Measurements from ENCODE around the gene DNAJC8.
A peak's percentile ranks its signal among the peaks of the same experiment; 100 is the strongest.

The DNAJC8 gene

GRCh38 chr1:28232558-28233263 is at the start of gene DNAJC8:
TSS of gene DNAJC8 (minus strand) at chr1:28233029. CDS start at chr1:28232998, 31 bp downstream.
- DNase-seq: peak; percentile 95

GRCh38 chr1:28281608-28282425 is 49.0 kb upstream of the DNAJC8 start:
- DNase-seq: no peak

DNA sequence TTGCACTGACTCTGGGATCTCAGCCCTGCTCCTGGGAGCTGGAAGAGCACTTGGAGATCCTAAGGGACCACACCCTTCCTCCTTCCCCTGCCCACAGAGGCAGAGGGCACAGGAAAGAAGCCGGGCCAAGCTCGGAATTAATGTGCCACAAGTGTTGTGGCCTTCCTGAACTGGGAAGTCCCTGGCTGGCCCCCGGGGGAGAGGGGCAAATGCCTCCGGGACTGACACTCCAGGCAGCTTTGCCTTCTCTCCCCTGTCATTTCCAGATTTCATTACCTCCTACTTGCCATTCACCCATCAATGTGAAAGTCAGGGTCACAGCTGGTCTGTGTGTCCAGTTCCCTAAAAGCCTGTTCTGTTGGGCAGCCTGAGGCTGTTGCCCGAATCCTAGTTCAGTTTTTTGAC is 48.1 kb upstream of the DNAJC8 start:
- DNase-seq: no peak

DNA sequence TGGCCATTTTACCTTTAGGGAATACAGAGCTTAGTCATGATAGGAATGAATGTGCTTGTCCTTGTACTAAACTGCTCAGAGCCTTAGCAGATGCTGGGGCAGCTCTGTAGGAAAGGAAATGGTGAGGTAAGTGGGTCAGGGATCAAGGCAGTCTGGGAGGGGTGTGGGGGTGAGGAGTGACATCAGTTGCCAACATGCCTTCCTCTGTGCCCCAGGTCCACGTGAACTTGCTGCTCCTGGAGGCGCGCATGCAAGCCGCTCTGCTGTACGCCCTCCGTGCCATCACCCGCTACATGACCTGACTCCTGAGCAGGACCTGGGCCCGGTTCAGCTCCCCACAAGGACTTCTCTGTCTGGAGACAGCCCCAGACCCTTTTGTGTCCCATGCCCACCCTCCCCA is 47.7 kb upstream of the DNAJC8 start:
- DNase-seq: no peak

- no peak for DNase-seq
Observed at GRCh38 chr1:28279721-28280120, 46.9 kb upstream of the DNAJC8 start.

DNA sequence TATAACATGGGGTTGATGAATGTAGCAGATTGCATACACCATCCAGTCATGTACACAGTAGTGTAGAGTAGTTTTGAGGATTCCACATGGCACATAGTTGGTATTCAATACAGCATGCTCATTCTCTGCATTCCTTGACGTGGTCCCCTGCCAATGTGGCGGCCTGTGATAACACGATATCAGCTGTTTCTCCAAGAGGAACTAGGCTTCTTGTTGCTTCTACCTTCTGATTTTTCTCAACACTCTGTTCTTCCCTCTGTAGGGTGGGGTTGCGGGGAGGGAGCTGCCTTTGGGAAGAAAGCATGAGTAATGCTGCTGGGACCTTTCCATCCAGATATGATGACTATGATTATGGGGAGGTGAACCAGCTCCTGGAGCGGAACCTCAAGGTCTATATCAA is 45.9 kb upstream of the DNAJC8 start:
- no peak for DNase-seq

GRCh38 chr1:28273216-28273860 is 40.5 kb upstream of the DNAJC8 start:
- DNase-seq: no peak

DNA sequence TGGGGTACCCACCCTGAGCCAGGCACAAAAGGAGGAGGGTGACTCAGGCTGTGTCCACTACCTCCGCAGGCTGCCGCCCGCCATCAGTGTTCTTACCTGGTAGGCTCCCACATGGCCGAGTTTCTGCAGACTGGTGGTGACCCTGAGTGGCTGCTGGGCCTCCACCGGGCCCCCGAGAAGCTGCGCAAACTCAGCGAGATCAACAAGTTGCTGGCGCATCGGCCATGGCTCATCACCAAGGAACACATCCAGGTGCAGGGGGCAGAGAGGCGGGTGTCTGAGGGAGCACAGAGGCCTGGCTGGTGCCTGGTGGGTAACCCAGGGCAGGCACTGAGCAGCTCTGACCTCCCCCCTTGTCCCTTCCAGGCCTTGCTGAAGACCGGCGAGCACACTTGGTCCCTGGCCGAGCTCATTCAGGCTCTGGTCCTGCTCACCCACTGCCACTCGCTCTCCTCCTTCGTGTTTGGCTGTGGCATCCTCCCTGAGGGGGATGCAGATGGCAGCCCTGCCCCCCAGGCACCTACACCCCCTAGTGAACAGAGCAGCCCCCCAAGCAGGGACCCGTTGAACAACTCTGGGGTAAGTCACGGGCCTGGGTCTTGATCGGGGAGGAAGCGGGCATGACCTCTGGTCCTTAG is 39.5 kb upstream of the DNAJC8 start:
- no peak for DNase-seq

DNA sequence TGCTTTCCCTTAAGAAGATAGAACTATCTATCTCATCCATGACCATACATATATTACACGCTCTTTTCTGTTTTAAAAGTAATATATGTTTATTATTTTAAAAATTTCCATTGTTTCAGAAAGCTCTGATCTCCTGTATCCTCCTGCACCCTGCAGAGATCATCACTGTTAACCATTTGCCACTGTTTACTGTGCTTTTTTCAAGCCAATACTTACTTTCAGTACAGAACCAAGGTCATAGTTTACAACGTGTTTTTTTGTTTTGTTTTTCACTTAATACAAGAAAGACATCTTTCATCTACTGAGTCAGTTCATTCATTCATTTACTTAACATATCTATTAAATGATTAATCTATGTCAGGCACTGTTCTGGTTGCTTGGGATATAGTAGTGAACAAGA is 36.7 kb upstream of the DNAJC8 start:
- no peak for DNase-seq

DNA sequence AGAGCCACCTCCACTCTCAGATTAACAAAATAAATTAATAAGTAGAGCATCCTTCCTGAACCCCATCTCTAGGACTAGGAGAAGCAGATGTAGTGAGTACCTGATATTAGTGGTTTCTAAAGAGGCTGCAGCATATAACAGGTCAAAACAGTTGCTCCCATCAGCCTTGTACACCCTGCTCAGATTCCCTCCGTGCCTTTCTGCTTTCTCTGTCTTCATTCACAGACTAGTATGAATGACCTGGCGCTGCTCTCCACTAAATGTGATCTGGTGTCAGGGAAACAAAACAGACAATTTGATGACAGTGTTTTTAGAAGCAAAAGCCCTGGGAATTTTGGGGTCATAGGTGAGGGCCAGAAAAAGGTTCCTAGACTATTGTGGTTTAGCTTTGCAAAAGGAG is 34.8 kb upstream of the DNAJC8 start:
- DNase-seq: no peak

DNA sequence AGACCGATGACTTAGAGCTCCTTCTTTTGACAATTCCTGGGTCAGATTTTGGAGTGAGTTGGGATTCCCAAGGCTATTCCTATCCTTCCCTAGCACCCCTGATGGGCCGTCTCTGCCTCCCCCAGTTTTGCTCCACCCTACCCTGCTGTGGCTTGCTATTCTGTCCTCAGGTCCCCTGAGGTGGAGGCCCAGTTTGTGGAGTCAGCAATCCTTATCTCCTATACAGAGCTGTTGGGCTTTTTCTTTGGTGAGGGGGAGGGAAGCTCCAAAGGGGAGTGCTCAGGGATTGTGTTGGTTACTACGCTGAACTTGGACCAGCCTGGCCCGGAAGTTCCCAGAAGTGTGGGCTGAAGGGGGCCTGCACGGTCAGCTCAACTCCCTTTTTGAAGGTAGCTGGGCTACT is 34.1 kb upstream of the DNAJC8 start:
- DNase-seq: no peak

DNA sequence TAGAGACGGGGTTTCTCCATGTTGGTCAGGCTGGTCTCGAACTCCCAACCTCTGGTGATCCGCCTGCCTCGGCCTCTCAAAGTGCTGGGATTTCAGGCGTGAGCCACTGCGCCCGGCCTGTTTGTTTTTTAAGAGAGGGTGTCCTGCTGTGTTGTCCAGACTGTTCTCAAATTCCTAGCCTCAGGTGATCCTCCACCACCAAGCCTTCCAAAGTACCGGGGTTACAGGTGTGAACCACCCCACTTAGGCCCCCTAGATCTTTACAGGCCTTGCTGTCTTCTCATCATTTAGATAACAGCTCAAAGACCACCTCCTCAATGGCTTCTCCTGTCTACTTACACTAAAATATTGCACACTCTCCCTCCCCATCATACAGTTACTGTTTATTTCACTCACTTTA is 32.7 kb upstream of the DNAJC8 start:
- DNase-seq: no peak

DNA sequence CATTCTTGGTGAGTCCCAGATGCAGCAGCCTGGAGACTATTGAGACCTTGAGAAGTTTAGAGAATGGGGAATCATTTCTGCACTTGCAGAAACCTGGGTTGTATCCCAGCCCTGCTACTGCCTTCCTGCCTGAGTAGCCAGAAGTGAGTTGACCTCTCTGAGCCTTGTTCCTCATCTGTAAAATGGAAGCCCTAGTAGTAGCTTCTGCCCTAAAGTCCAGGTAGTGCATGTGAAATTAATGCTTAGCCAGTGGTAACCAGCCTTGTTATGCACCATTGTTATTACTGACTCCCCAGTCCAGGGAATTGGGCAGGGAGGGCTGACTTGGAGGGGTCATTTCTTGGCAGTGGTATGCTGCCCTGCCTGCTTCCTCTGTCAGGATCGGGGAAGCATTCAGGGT is 32.1 kb upstream of the DNAJC8 start:
- DNase-seq: no peak

DNA sequence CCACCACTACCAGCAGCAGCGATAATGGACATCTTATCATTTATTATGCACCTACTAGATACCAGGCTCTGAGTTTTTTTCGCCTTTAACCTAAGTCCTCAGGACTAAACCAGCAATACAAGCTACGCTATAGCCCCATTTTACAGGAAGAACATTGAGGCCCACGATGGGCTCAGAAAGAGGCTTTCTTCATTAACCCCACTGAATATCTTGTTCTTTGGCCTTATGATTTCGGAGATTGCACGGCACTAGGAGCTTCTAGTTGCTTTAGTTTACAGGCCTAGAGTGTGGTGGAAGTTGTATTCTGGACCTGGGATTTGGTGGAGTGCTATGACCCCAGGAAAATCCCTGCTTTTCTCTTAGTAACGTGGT is 28.0 kb upstream of the DNAJC8 start:
- no peak for DNase-seq

GRCh38 chr1:28259934-28260802 is 27.3 kb upstream of the DNAJC8 start:
- DNase-seq: peak; percentile 46

GRCh38 chr1:28259252-28259933 is 26.6 kb upstream of the DNAJC8 start, which contains the start of gene SESN2:
TSS of gene SESN2 (plus strand) at chr1:28259518. CDS start at chr1:28259848, 330 bp downstream.
- peak; percentile 100 for DNase-seq

GRCh38 chr1:28258628-28259251 is 25.9 kb upstream of the DNAJC8 start:
- no peak for DNase-seq

DNA sequence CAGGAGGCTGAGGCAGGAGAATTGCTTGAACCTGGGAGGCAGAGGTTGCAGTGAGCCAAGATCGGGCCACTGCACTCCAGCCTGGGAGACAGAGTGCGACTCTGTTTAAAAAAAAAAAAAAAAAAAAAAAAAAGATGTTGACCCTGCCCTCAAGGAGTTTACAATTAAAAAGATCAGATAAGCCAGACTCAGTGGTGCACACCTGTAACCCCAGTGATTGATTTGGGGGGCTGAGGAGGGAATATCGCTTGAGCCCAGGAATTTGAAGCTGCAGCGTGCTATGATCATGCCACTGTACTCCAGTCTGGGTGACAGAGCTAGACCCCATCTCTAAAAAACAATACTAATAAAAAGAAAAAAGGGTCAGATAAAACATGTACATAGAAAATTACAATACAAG is 24.9 kb upstream of the DNAJC8 start:
- DNase-seq: no peak

GRCh38 chr1:28256197-28256827 is 23.5 kb upstream of the DNAJC8 start:
- DNase-seq: no peak

DNA sequence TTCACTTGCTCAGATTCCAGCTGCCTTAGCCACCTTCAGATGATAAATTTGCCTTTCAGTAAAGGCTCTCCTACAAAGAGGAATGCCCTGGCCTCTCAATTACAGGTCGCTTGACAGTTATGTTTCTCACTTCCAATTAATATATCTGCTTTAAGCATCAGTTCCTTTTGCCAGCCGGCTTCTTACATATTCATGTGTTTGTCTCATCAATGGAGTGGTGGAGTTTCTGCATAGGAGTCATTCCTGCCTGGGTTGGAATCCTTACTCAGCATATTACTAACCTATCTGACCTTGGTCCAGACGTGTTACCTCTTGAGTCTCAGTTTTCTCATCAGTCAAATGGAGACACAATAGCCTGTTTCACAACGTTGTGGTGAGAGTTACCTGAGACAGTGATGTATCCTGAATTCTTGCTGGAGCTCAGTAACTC is 17.1 kb upstream of the DNAJC8 start:
- no peak for DNase-seq
